CD14-positive monocyte (primary cell): ENCODE results near the gene C3AR1. TPM values are rescaled to one million over a fixed set of nuclear protein-coding genes. Genes with fewer than 3 reads are reported as not detected.

ENCODE experiments used
- DNase-seq, 3 donors: peaks; one replicate each; pipeline ENCODE4 v3.0.0-alpha.2; 2011 to 2022
- H2AFZ ChIP-seq: 2 replicates; pipeline ENCODE4 v1.6.0; 2012; ENCODE audit warnings: mild to moderate bottlenecking, low read depth, low read length, inconsistent platforms; ENCODE audit not compliant: insufficient read depth, poor library complexity, severe bottlenecking
- H3K27ac ChIP-seq, 2 donors: 1 replicate in 1 of 2; 2 replicates in 1 of 2; pipeline ENCODE4 v1.5.1; 2012 to 2013; ENCODE audit warnings: low read length in 2 of 2, control low read depth in 1 of 2, inconsistent platforms in 1 of 2, low read depth in 1 of 2, mild to moderate bottlenecking in 1 of 2
- H3K27me3 ChIP-seq, 2 donors: one replicate each; pipeline versions ENCODE4 v1.6.0 to v1.6.1; 2011 to 2013; ENCODE audit warnings: low read length in 2 of 2; ENCODE audit not compliant: control insufficient read depth in 2 of 2, insufficient read depth in 2 of 2
- H3K36me3 ChIP-seq, 2 donors: replicated peaks in 1 of 2; 1 replicate in 1 of 2; 2 replicates in 1 of 2; pipeline versions ENCODE4 v1.5.1 to v1.6.1; 2012 to 2013; ENCODE audit warnings: low read length in 2 of 2, control low read depth in 1 of 2, inconsistent platforms in 1 of 2, mild to moderate bottlenecking in 1 of 2; ENCODE audit not compliant: insufficient read depth in 2 of 2, control insufficient read depth in 1 of 2
- H3K4me1 ChIP-seq, 2 donors: 1 replicate in 1 of 2; 2 replicates in 1 of 2; pipeline versions ENCODE4 v1.5.1 to v1.6.1; 2012 to 2013; ENCODE audit warnings: low read length in 2 of 2, control low read depth in 1 of 2, inconsistent platforms in 1 of 2, mild to moderate bottlenecking in 1 of 2, moderate library complexity in 1 of 2; ENCODE audit not compliant: insufficient read depth in 2 of 2, control insufficient read depth in 1 of 2
- H3K4me2 ChIP-seq: replicated peaks from 2 replicates; pipeline ENCODE3; 2012; ENCODE audit warnings: low read length, moderate library complexity, mild to moderate bottlenecking; ENCODE audit not compliant: poor library complexity, severe bottlenecking; ENCODE audit errors: extremely low read depth
- H3K4me3 ChIP-seq, 3 experiments: fragments of 200-600 bp in 1 of 3; sonication (generic) in 1 of 3; replicated peaks in 1 of 3; 1 replicate in 2 of 3; 2 replicates in 1 of 3; pipeline ENCODE4 v1.5.1; 2011 to 2013; ENCODE audit warnings: low read length in 3 of 3, mild to moderate bottlenecking in 3 of 3, control low read depth in 2 of 3, low read depth in 2 of 3, inconsistent platforms in 1 of 3, moderate library complexity in 1 of 3
- H3K79me2 ChIP-seq: 2 replicates; pipeline ENCODE4 v1.6.0; 2012; ENCODE audit warnings: mild to moderate bottlenecking, control low read depth, inconsistent platforms, low read length, moderate library complexity; ENCODE audit not compliant: insufficient read depth
- H3K9ac ChIP-seq: 2 replicates; pipeline ENCODE4 v1.6.0; 2017; ENCODE audit warnings: low read length, mild to moderate bottlenecking; ENCODE audit not compliant: insufficient read depth, poor library complexity, severe bottlenecking
- H3K9me3 ChIP-seq, 2 donors: replicated peaks in 1 of 2; 1 replicate in 1 of 2; 2 replicates in 1 of 2; pipeline versions ENCODE4 v1.5.1 to v1.6.1; 2012 to 2013; ENCODE audit warnings: low read length in 2 of 2, control low read depth in 1 of 2; ENCODE audit not compliant: control insufficient read depth in 1 of 2, insufficient read depth in 1 of 2
- H4K20me1 ChIP-seq: 2 replicates; pipeline ENCODE4 v1.6.0; 2012; ENCODE audit warnings: mild to moderate bottlenecking, low read length, control low read depth, moderate library complexity; ENCODE audit not compliant: insufficient read depth
- H3K27ac Mint-ChIP-seq, 7 donors: one replicate each; pipeline ENCODE4 v1.8.0; 2020; ENCODE audit warnings: mild to moderate bottlenecking in 7 of 7, mixed read lengths in 7 of 7, moderate library complexity in 6 of 7, inconsistent platforms in 2 of 7
- H3K27me3 Mint-ChIP-seq, 3 donors: one replicate each; pipeline ENCODE4 v1.8.0; 2021 to 2022; ENCODE audit warnings: low read depth in 3 of 3, mild to moderate bottlenecking in 3 of 3, mixed read lengths in 3 of 3, moderate library complexity in 3 of 3, inconsistent platforms in 1 of 3
- H3K36me3 Mint-ChIP-seq, 2 donors: one replicate each; pipeline ENCODE4 v1.8.0; 2020; ENCODE audit warnings: mixed read lengths in 2 of 2, inconsistent platforms in 1 of 2, mild to moderate bottlenecking in 1 of 2
- H3K4me1 Mint-ChIP-seq: one replicate; pipeline ENCODE4 v1.8.0; 2020; ENCODE audit warnings: mild to moderate bottlenecking, mixed read lengths
- H3K4me3 Mint-ChIP-seq, 2 donors: one replicate each; pipeline ENCODE4 v1.8.0; 2020; ENCODE audit warnings: mild to moderate bottlenecking in 2 of 2, mixed read lengths in 2 of 2, moderate library complexity in 1 of 2
- H3K9me3 Mint-ChIP-seq, 7 donors: one replicate each; pipeline ENCODE4 v1.8.0; 2020 to 2022; ENCODE audit warnings: mixed read lengths in 7 of 7, mild to moderate bottlenecking in 6 of 7, moderate library complexity in 6 of 7, inconsistent platforms in 2 of 7
- WGBS: methylation state at CpG from one replicate; pipeline ENCODE4 v1.1.5; 2013; ENCODE audit warnings: missing lambda C conversion rate; ENCODE audit not compliant: insufficient coverage; 5-methylcytosine and 5-hydroxymethylcytosine counted together
- intact Hi-C, 2 donors: fragments of 100-400 bp; cut with micrococcal nuclease; formaldehyde crosslinking; loops; one replicate each; pipeline versions ENCODE4 v1.15.0 to v1.15.1; 2023
- polyA plus RNA-seq, 3 donors: library from polyadenylated mRNA; depleted of rRNA in 1 of 3; unstranded in 2 of 3; stranded (reverse) in 1 of 3; fragments of 300-500 nt in 2 of 3; fragments of >200 nt in 1 of 3; fragmentation: Illumina TruSeq in 2 of 3; gene quantifications; 1 replicate in 2 of 3; 2 replicates in 1 of 3; pipeline ENCODE4 v1.2.3, GENCODE V29; 2012 to 2021
- TF ChIP-seq, protein P1 (sequence below): fragments of 200-600 bp; IDR thresholded peaks from one replicate; pipeline ENCODE4 v1.8.0; 2022; ENCODE audit warnings: antibody characterized with exemption, mild to moderate bottlenecking

Gene C3AR1
- polyA plus RNA-seq, 3 donors: 60.7 to 222 (median 67.3) TPM

DNA sequence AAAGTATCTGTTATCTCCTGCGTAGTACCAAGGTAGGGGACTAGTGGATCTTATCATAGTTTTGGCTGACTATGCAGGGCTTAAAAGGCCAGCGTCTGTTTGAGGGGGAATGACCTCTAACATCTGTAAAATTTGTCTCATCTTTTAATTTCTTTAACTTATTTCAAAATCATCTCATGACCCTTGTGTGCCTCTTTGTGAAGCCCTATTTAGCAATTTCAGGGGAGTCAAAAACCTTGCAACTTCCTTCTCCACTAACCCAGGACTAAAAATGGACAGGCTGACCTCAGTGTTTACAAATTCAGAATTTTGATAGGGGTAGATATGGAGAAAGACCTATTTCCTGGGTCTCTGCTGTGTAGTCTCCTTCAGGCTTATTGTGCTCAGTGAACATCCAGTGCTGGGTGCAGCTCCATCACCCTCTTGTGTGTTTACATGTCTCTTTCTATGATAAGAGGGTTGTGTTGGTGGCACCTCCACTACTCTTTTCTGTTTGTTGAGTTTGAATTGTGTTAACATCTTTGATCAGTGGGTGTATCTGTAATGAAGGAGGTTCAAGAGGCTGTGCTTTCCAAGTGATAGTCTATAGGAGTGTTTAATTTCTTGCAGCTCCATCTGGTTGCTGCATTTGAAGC, 30.2 kb upstream of the C3AR1 start:
- no peaks in the 10 kb centered on the region for H3K27me3 ChIP-seq
- no CpG with 5 or more reads among the region's 2 CpGs for WGBS
- peak overlapping the region in 1 of 3 experiments; percentile 26 for H3K4me3 ChIP-seq
- H2AFZ ChIP-seq: no peak overlapping the region
- no peaks in the 10 kb centered on the region for H3K9me3 ChIP-seq
- Mint-ChIP-seq H3K36me3 (peaks cover 74 to 82% of the 10 kb centered on the region in 2 donors), H3K4me1 (peaks cover 21% of the 10 kb centered on the region), H3K4me3 (peak overlapping the region in 1 of 2 donors; percentile 12), H3K27ac (peak overlapping the region; percentile 69 to 92 (median 86)), H3K9me3 (peaks cover 0 to 2% (median 0%) of the 10 kb centered on the region in 7 donors), H3K27me3 (no peaks in the 10 kb centered on the region)
- H3K79me2 ChIP-seq: peaks cover 25% of the 10 kb centered on the region
- H3K4me2 ChIP-seq: peak overlapping the region; percentile 39
- TF ChIP-seq, protein P1, sequence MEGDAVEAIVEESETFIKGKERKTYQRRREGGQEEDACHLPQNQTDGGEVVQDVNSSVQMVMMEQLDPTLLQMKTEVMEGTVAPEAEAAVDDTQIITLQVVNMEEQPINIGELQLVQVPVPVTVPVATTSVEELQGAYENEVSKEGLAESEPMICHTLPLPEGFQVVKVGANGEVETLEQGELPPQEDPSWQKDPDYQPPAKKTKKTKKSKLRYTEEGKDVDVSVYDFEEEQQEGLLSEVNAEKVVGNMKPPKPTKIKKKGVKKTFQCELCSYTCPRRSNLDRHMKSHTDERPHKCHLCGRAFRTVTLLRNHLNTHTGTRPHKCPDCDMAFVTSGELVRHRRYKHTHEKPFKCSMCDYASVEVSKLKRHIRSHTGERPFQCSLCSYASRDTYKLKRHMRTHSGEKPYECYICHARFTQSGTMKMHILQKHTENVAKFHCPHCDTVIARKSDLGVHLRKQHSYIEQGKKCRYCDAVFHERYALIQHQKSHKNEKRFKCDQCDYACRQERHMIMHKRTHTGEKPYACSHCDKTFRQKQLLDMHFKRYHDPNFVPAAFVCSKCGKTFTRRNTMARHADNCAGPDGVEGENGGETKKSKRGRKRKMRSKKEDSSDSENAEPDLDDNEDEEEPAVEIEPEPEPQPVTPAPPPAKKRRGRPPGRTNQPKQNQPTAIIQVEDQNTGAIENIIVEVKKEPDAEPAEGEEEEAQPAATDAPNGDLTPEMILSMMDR: no peak
- intact Hi-C loops: no loop called here
- peaks cover 38 to 84% of the 10 kb centered on the region in 2 donors for H3K36me3 ChIP-seq
- DNase-seq: no peak
- no peak overlapping the region for H3K9ac ChIP-seq
- H3K4me1 ChIP-seq: peaks cover 22 to 32% of the 10 kb centered on the region in 2 donors
- H4K20me1 ChIP-seq: peaks cover 14% of the 10 kb centered on the region
- H3K27ac ChIP-seq: peak overlapping the region in 1 of 2 donors; percentile 81

DNA sequence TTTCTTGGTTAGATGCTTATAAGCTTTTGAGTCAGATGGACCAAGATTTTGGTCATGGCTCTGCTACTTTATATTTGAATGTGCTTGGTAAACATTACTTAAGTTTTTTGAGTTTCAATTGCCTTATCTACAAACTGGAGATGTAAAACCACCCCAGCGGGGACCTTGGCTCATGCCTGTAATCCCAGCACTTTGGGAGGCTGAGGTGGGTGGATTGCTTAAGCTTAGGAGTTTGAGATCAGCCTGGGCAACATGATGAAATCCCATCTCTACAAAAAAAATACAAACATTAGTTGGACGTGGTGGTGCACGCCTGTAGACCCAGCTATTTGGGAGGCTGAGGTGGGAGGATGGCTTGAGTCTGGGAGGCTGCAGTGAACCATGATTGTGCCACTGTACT, 27.1 kb upstream of the C3AR1 start:
- Histone ChIP-seq H3K9ac (no peak overlapping the region), H3K4me2 (no peak overlapping the region), H3K79me2 (peaks cover 45% of the 10 kb centered on the region), H3K4me3 (no peak overlapping the region), H3K27ac (no peak overlapping the region), H3K36me3 (peaks cover 61 to 94% of the 10 kb centered on the region in 2 donors), H3K27me3 (no peaks in the 10 kb centered on the region), H3K9me3 (no peaks in the 10 kb centered on the region), H2AFZ (no peak overlapping the region), H4K20me1 (peaks cover 39% of the 10 kb centered on the region), H3K4me1 (peaks cover 22 to 38% of the 10 kb centered on the region in 2 donors)
- no peak for DNase-seq
- H3K4me3 Mint-ChIP-seq: no peak overlapping the region
- intact Hi-C loops: no loop called here
- peaks cover 0 to 2% (median 0%) of the 10 kb centered on the region in 7 donors for H3K9me3 Mint-ChIP-seq
- peaks cover 27% of the 10 kb centered on the region for H3K4me1 Mint-ChIP-seq
- TF ChIP-seq, protein P1: no peak
- peaks cover 79 to 82% of the 10 kb centered on the region in 2 donors for H3K36me3 Mint-ChIP-seq
- no peaks in the 10 kb centered on the region for H3K27me3 Mint-ChIP-seq
- no peak overlapping the region for H3K27ac Mint-ChIP-seq
- WGBS: no CpG with 5 or more reads among the region's 3 CpGs
